Measurements from ENCODE around the gene DSCAML1.

DSCAML1 gene

DNA sequence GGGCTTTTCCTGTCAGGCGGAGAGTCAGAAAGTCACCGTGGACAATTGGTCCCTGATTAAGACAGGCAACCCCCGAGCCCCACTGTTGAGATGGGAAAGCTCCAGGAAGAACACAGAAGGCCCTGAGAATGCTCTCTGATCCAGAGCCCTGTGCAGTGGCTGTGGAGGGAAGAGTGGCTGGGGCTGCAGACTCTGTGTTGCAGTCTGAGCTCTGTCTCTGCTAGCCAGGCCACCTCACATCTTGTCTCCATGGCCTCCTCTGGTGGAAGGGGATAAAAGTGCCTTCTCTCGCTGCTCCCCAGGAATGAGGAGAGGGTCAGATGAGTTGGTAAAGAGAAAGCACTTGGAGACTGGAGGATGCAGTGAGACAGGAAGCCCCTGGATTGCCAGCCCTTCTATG is 328.1 kb downstream of the DSCAML1 start:
- no peak for DNase-seq (ENCODE audit: insufficient read length, low spot score)
- TF ChIP-seq, protein P1, sequence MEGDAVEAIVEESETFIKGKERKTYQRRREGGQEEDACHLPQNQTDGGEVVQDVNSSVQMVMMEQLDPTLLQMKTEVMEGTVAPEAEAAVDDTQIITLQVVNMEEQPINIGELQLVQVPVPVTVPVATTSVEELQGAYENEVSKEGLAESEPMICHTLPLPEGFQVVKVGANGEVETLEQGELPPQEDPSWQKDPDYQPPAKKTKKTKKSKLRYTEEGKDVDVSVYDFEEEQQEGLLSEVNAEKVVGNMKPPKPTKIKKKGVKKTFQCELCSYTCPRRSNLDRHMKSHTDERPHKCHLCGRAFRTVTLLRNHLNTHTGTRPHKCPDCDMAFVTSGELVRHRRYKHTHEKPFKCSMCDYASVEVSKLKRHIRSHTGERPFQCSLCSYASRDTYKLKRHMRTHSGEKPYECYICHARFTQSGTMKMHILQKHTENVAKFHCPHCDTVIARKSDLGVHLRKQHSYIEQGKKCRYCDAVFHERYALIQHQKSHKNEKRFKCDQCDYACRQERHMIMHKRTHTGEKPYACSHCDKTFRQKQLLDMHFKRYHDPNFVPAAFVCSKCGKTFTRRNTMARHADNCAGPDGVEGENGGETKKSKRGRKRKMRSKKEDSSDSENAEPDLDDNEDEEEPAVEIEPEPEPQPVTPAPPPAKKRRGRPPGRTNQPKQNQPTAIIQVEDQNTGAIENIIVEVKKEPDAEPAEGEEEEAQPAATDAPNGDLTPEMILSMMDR (IDR thresholded peaks at IDR 0.05; ENCODE audit: insufficient read depth, missing control alignments): no peak
- FAIRE-seq: no peak

DNA sequence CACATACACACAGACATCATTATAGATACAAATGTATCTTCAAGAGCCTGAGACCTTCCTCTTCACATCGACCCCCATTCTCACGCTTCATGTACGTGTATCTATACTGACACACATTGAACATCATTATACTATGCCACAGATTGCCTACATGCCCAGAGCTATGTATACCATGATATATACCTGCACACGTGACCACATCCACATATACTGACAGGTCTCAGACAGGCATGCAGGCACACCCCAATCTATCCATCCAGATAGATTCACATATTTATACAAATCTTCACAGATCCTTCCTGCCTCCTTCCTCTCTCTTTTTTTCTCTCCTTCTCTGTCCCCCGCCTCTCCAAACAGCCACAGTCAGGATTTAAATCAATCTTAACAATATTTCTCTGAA is 329.2 kb downstream of the DSCAML1 start:
- no peak for FAIRE-seq
- TF ChIP-seq, protein P1 (IDR thresholded peaks at IDR 0.05; ENCODE audit: insufficient read depth, missing control alignments): no peak
- no peak for DNase-seq (ENCODE audit: insufficient read length, low spot score)

DNA sequence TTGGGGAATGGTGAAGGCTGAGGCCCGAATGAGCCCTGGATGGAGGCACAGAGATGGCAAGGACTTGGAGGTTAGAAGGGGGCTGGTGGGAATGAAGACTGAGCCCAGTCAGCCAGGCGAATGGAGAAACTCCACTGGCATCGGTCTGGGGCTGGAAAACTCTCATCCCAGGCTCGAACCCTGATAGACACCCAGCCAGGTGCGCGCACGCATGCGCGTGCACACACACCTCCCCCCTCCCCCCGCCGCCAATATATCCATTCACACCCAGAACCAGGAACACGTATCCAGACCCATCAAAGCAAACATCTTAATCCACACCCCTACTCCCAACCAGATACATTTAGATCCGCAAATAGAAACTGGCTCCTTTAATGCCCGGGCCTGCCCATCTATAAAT is 330.1 kb downstream of the DSCAML1 start:
- DNase-seq (ENCODE audit: insufficient read length, low spot score): no peak
- no peak for FAIRE-seq
- TF ChIP-seq, protein P1 (IDR thresholded peaks at IDR 0.05; ENCODE audit: insufficient read depth, missing control alignments): no peak

DNA sequence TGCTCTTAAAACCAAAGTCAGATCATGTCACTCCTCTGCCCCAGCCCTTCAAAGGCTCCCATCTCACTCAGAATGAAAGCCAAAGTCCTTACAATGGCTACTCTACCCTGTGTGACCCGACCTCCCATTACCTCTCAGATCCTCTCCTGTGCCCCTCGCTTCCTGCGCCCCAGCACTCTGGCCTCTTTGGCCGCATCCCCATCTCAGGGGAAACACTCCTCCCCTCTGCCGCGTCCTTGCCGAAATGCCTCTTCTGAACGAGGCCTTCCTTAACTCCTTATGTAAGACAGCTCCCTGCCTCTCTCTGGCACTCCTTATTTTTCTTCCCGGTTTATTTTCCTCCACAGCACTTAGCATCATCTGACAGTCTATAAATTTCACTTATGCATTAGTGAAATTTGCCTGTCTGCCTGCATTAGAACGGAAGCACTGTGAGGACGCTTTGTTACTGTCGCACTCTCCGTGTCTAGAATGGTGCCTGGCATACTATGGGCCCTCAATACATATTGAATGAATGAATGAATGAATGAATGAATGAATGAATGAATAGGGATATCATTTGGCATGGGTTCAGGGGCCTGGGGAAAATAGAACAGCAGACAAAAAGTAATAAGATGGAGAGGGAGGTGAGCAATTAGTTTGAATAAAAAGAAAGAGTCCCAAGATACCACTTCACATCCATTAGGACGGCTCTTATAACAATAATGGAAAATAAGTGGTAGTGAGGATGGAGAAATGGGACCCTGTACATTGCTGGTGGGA is 331.6 kb downstream of the DSCAML1 start:
- DNase-seq (ENCODE audit: insufficient read length, low spot score) (no peak), FAIRE-seq (no peak)
- TF ChIP-seq, protein P1 (IDR thresholded peaks at IDR 0.05; ENCODE audit: insufficient read depth, missing control alignments): no peak

DNA sequence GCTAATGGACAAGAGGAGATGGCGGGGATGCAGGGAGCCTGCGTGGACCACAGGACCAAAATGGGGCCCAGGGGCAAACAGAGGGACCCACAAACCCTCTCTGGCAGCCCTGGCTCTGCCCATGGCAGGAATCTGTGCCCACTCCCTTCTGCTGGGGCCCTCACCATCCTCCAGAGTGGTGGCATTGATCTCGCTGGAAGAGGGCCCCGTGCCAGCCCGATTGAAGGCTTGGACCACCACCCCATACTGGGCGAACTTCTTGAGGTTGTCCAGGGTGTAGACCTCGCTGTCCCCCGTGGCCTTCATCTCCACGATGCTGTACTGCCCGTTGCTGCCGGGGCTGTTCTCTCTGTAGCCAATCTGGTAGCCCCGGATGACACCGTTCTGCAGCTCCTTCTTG is 332.2 kb downstream of the DSCAML1 start:
- DNase-seq (ENCODE audit: insufficient read length, low spot score) (no peak), FAIRE-seq (no peak)
- TF ChIP-seq, protein P1 (IDR thresholded peaks at IDR 0.05; ENCODE audit: insufficient read depth, missing control alignments): no peak

DNA sequence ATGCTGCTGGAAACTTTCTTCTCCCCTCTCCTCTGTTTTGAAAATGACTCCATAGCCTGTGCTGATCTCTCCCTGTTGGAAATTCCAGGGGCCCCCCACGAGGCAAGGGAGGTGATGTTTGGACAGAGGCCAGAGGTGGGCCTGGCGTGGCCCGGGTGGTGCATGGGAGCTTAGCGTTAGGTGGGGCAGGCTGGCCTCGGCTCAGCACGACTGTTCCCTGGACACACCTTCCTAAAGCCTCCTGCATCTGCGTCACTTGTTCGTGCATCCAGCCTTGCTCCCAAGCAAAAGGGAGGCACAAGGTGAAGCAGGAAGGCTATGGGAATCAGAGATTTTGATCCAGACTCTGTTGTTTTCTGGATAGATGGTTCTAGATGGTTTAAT is 334.2 kb downstream of the DSCAML1 start:
- TF ChIP-seq, protein P1 (IDR thresholded peaks at IDR 0.05; ENCODE audit: insufficient read depth, missing control alignments): no peak
- FAIRE-seq: no peak

DNA sequence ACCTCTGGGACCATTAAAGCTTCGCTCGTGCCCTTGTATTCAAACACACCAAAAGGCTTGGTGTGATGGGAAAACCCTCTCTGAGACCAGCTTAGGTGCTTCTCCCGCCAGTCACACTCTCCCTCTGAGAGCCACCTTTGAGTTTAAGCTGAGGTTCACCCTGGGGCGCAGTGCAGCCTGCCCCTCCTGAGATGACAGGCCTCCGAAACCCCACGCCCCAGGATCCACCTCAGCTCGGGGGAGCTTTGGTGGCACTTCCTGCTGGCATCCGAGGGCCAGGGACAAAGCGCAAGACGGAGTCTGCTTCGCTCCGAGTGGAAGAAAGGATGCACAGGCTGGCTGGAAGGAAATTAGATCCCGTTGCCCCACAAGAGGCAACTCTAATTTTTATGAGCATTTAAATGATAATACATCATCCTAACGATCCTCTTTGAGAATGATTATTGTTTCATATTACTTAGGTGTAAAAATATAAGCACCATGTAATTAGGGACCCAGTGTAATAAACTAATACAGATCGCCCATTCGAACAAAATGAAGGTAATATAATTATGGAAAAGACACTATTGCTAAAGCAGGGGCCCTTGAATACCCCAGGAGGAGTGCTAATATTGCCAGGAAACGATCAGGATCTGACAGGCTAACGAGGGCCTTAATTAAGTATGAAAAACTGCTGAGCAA is 334.7 kb downstream of the DSCAML1 start:
- DNase-seq (ENCODE audit: insufficient read length, low spot score): no peak
- TF ChIP-seq, protein P1 (IDR thresholded peaks at IDR 0.05; ENCODE audit: insufficient read depth, missing control alignments): no peak
- no peak for FAIRE-seq

More for the DNA sequence above, 334.2 kb downstream of the DSCAML1 start:
- DNase-seq (ENCODE audit: insufficient read length, low spot score): no peak

Measured in D721Med (cell line).